HCT116 (cell line): ENCODE results near the gene IL2RG. TPM values are rescaled to one million over a fixed set of nuclear protein-coding genes. Genes with fewer than 3 reads are reported as not detected.

Experiments used
- ATAC-seq: fragments of 200-7000 bp; cut with Tn5 transposase; 2 replicates; pipeline ENCODE4 v1.9.1; 2020; ENCODE audit warnings: mild to moderate bottlenecking, moderate library complexity
- BruUV-seq: library from RNA; stranded (reverse); fragments of 400-500 nt; replicated peaks from 2 replicates; lab custom pipeline; 2021; lab: Mats Ljungman, UMichigan
- CTCF ChIA-PET: fragments of 300-600 bp; sonication (Branson Sonifier 250); formaldehyde crosslinking; loops from one replicate; lab custom pipeline; 2021; ENCODE audit warnings: antibody characterized with exemption; lab: Charles Lee
- POLR2A ChIA-PET: fragments of 300-600, 350-600 bp; sonication (Branson Sonifier 250); formaldehyde crosslinking; loops from one replicate; lab custom pipeline; 2021; ENCODE audit warnings: antibody characterized with exemption; lab: Charles Lee
- RAD21 ChIA-PET, 2 experiments: fragments of 300-600 bp; sonication (Branson Sonifier 250); formaldehyde crosslinking; loops; one replicate each; lab custom pipeline; 2023; ENCODE audit warnings: low total read pairs in 2 of 2; ENCODE audit not compliant: uncharacterized antibody in 2 of 2, unreplicated experiment in 2 of 2, low non-redundant PET in 1 of 2; lab: Charles Lee
- DNase-seq: peaks from one replicate; pipeline ENCODE4 v3.0.0-alpha.2; 2010; ENCODE audit warnings: low read depth, low spot score
- H2AFZ ChIP-seq: fragments of 200-600 bp; shearing (Covaris generic), sonication (generic); 2 replicates; pipeline ENCODE4 v1.6.1; 2017; ENCODE audit warnings: low read depth, mixed run types, mixed read lengths, antibody characterized with exemption, low read length; ENCODE audit not compliant: poor library complexity, severe bottlenecking
- H3K27ac ChIP-seq: 2 replicates; pipeline ENCODE4 v1.5.1; 2012; ENCODE audit warnings: low read depth, low read length
- H3K27me3 ChIP-seq: fragments of 200-600 bp; sonication (generic); 2 replicates; pipeline ENCODE4 v1.6.1; 2016; ENCODE audit warnings: mixed run types, low read length, mixed read lengths; ENCODE audit not compliant: insufficient read depth
- H3K36me3 ChIP-seq, 2 experiments: fragments of 200-500 bp in 1 of 2; fragments of 200-600 bp in 1 of 2; sonication (Bioruptor generic) in 1 of 2; sonication (generic) in 1 of 2; 2 replicates each; pipeline versions ENCODE4 v1.5.1 to v1.6.1; 2014 to 2016; ENCODE audit warnings: low read length in 2 of 2, inconsistent platforms in 1 of 2, mixed read lengths in 1 of 2, mixed run types in 1 of 2; ENCODE audit not compliant: insufficient read depth in 2 of 2, control insufficient read depth in 1 of 2
- H3K4me1 ChIP-seq, 2 experiments: fragments of 200-600 bp in 1 of 2; sonication (generic) in 1 of 2; 2 replicates each; pipeline versions ENCODE4 v1.5.1 to v1.6.1; 2012 to 2017; ENCODE audit warnings: low read length in 2 of 2, inconsistent platforms in 1 of 2, mild to moderate bottlenecking in 1 of 2, mixed read lengths in 1 of 2, mixed run types in 1 of 2, moderate library complexity in 1 of 2; ENCODE audit not compliant: insufficient read depth in 2 of 2, control insufficient read depth in 1 of 2
- H3K4me2 ChIP-seq: fragments of 200-600 bp; sonication (generic); 2 replicates; pipeline ENCODE4 v1.6.1; 2017; ENCODE audit warnings: mixed run types, low read length, mixed read lengths
- H3K4me3 ChIP-seq, 2 experiments: fragments of 200-600 bp in 1 of 2; sonication (generic) in 1 of 2; replicated peaks in 1 of 2; 2 replicates each; pipeline ENCODE4 v1.5.1; 2011 to 2016; ENCODE audit warnings: low read length in 2 of 2, control low read depth in 1 of 2, low read depth in 1 of 2, mild to moderate bottlenecking in 1 of 2, mixed read lengths in 1 of 2, mixed run types in 1 of 2
- H3K79me2 ChIP-seq: fragments of 200-600 bp; sonication (generic); 2 replicates; pipeline ENCODE4 v1.6.1; 2017; ENCODE audit warnings: mild to moderate bottlenecking, mixed run types, low read length, moderate library complexity, mixed read lengths; ENCODE audit not compliant: insufficient read depth
- H3K9ac ChIP-seq: fragments of 200-600 bp; sonication (generic); 2 replicates; pipeline ENCODE4 v1.6.1; 2016; ENCODE audit warnings: low read length, mixed read lengths
- H3K9me2 ChIP-seq: fragments of 200-600 bp; sonication (generic), shearing (Covaris generic); 2 replicates; pipeline ENCODE4 v1.6.1; 2017; ENCODE audit warnings: mixed run types, mild to moderate bottlenecking, moderate library complexity; ENCODE audit not compliant: insufficient read depth
- H3K9me3 ChIP-seq, 2 experiments: fragments of 200-500 bp in 1 of 2; fragments of 200-600 bp in 1 of 2; sonication (Bioruptor generic) in 1 of 2; sonication (generic) in 1 of 2; 2 replicates each; pipeline ENCODE4 v1.6.1; 2014 to 2017; ENCODE audit warnings: low read length in 2 of 2, mixed read lengths in 2 of 2, inconsistent platforms in 1 of 2, low read depth in 1 of 2, mild to moderate bottlenecking in 1 of 2, mixed run types in 1 of 2, moderate library complexity in 1 of 2; ENCODE audit not compliant: control insufficient read depth in 1 of 2, insufficient read depth in 1 of 2
- H4K20me1 ChIP-seq: fragments of 200-600 bp; sonication (generic), shearing (Covaris generic); 2 replicates; pipeline ENCODE4 v1.6.1; 2017; ENCODE audit warnings: mixed run types, mild to moderate bottlenecking, moderate library complexity; ENCODE audit not compliant: insufficient read depth
- CEBPB ChIP-seq: IDR thresholded peaks from 2 replicates; pipeline ENCODE4 v1.6.1; 2012; ENCODE audit warnings: low read depth
- EGR1 ChIP-seq: IDR thresholded peaks from 2 replicates; pipeline ENCODE4 v1.6.1; 2012; ENCODE audit warnings: low read depth
- ELF1 ChIP-seq: IDR thresholded peaks from 2 replicates; pipeline ENCODE4 v1.6.1; 2012; ENCODE audit warnings: low read depth, borderline replicate concordance
- EZH2phosphoT487 ChIP-seq: fragments of 200-600 bp; IDR thresholded peaks from 2 replicates; pipeline ENCODE4 v1.6.1; 2018; ENCODE audit warnings: antibody characterized with exemption, borderline replicate concordance
- FOSL1 ChIP-seq: IDR thresholded peaks from 2 replicates; pipeline ENCODE4 v1.6.1; 2012; ENCODE audit warnings: low read depth
- JUND ChIP-seq: IDR thresholded peaks from 2 replicates; pipeline ENCODE4 v1.6.1; 2012
- POLR2A ChIP-seq: IDR thresholded peaks from 2 replicates; pipeline ENCODE4 v1.7.0; 2011; ENCODE audit warnings: borderline replicate concordance; ENCODE audit not compliant: insufficient read depth, insufficient read length; ENCODE audit errors: extremely low read depth
- POLR2AphosphoS5 ChIP-seq: IDR thresholded peaks from 2 replicates; pipeline ENCODE4 v1.6.1; 2011; ENCODE audit warnings: mild to moderate bottlenecking, low read depth, low read length, moderate library complexity
- RAD21 ChIP-seq: IDR thresholded peaks from 2 replicates; pipeline ENCODE4 v1.6.1; 2012; ENCODE audit warnings: low read depth, mild to moderate bottlenecking
- TCF7L2 ChIP-seq: IDR thresholded peaks from 2 replicates; pipeline ENCODE4 v1.7.0; 2011; ENCODE audit warnings: borderline replicate concordance, inconsistent platforms; ENCODE audit not compliant: insufficient read depth, insufficient read length; ENCODE audit errors: extremely low read depth
- YY1 ChIP-seq: IDR thresholded peaks from 2 replicates; pipeline ENCODE4 v1.6.1; 2011; ENCODE audit warnings: low read length, low read depth, moderate library complexity, mild to moderate bottlenecking; ENCODE audit not compliant: insufficient replicate concordance; ENCODE audit errors: extremely low read depth
- ZFX ChIP-seq: fragments of 450-650 bp; IDR thresholded peaks from 2 replicates; pipeline ENCODE4 v1.6.1; 2017
- intact Hi-C: fragments of 100-400 bp; cut with micrococcal nuclease; formaldehyde crosslinking; loops from 2 replicates; pipeline ENCODE4 v1.10.0; 2022
- total RNA-seq: library from RNA; stranded (reverse); gene quantifications from one replicate; pipeline ENCODE4 v1.2.1, GENCODE V29; 2021; ENCODE audit not compliant: unreplicated experiment
- TF ChIP-seq, protein P1 (sequence below): IDR thresholded peaks from 2 replicates; pipeline ENCODE4 v1.6.1; 2012
- TF ChIP-seq, protein P2 (sequence below): IDR thresholded peaks from 2 replicates; pipeline ENCODE4 v1.6.1; 2011; ENCODE audit warnings: mild to moderate bottlenecking, low read length, moderate library complexity; ENCODE audit not compliant: insufficient replicate concordance; ENCODE audit errors: extremely low read depth
- TF ChIP-seq, protein P3 (sequence below): IDR thresholded peaks from 2 replicates; pipeline ENCODE4 v1.6.1; 2012; ENCODE audit warnings: low read depth

The IL2RG gene
- total RNA-seq, 1 experiment from 2014 or later, result 0.64 TPM

DNA sequence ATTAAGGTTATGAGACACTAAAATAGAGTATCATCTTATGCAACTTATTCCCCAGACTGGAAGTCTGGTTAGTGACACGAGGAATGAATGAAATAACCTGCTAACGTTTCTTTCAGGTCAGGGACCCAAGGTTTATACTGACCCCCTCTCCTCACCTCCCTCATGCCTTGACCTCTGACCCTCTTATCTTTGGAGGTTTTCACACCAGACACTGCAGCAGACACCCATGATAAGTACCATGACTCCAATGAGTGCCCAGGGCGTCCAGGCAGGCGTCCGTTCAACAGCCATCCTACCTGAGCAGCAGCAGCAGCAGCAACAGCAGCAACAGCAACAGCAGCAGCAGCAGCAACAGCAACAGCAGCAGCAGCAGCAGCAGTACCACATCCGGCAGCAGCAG, 29.1 kb upstream of the IL2RG start:
- no peak overlapping the region for H3K9ac ChIP-seq
- BruUV-seq, result no TSS peak
- H3K9me2 ChIP-seq, result no peaks in the 10 kb centered on the region
- ChIA-PET POLR2A (no interaction called here), CTCF (no interaction called here)
- H3K36me3 ChIP-seq, result peaks cover 0 to 4% of the 10 kb centered on the region in 2 experiments; a peak in 1 of 4 replicates
- ATAC-seq, result no peak
- 0 out of 4 replicates have a peak, but pooled peaks cover 0 to 1% of the 10 kb centered on the region in 2 experiments for H3K4me1 ChIP-seq
- no peak overlapping the region for H3K4me3 ChIP-seq
- no peak overlapping the region for H2AFZ ChIP-seq
- no peak for DNase-seq
- intact Hi-C loops, result no loop called here
- H3K79me2 ChIP-seq, result no peaks in the 10 kb centered on the region
- TF ChIP-seq EZH2phosphoT487 (no peak), YY1 (no peak), FOSL1 (no peak), JUND (no peak), POLR2A (no peak)
- TF ChIP-seq, protein P1, sequence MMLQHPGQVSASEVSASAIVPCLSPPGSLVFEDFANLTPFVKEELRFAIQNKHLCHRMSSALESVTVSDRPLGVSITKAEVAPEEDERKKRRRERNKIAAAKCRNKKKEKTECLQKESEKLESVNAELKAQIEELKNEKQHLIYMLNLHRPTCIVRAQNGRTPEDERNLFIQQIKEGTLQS, result no peak
- TF ChIP-seq, all 23 proteins: peak for 0
- no peak overlapping the region for H3K27ac ChIP-seq
- H3K9me3 ChIP-seq, result no peaks in the 10 kb centered on the region
- H4K20me1 ChIP-seq, result no peaks in the 10 kb centered on the region
- RAD21 ChIA-PET, result no interaction called here
- no peak overlapping the region for H3K4me2 ChIP-seq
- H3K27me3 ChIP-seq, result no peaks in the 10 kb centered on the region

DNA sequence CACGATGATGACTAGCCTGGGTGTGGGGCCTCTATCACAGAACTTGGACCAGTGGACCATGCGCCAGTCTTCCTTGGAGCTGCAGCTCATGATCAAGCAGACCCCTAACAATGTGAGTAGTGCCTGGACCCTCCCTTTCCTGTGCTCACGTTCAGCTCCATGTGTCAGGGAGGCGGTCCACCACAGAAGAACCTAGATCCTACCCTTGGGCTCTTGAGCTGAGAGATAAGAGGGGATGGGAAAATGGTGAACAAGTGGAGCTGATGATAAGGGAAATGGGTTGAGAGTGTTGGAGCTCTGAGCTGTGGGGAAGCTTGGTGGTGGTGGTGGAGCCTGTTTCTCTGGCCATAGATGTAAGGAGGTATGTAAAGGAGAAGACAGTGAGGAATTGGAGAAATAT, 20.1 kb upstream of the IL2RG start:
- no peak overlapping the region for H3K27ac ChIP-seq
- no peak overlapping the region for H2AFZ ChIP-seq
- ChIA-PET CTCF (no interaction called here), POLR2A (interaction anchor here (0.6 kb wide), 1 partner anchor 63 kb away, joined by 3 read pairs; no protein-coding TSS in a partner anchor), RAD21 (no interaction called here)
- intact Hi-C loops, result no loop called here
- H3K9me3 ChIP-seq, result no peaks in the 10 kb centered on the region
- DNase-seq, result no peak
- H3K9ac ChIP-seq, result no peak overlapping the region
- H3K27me3 ChIP-seq, result no peaks in the 10 kb centered on the region
- no TSS peak for BruUV-seq
- H3K79me2 ChIP-seq, result no peaks in the 10 kb centered on the region
- H3K36me3 ChIP-seq, result peaks cover 0 to 9% of the 10 kb centered on the region in 2 experiments; a peak in 3 of 4 replicates
- H3K4me2 ChIP-seq, result no peak overlapping the region
- H3K4me1 ChIP-seq, result no peaks in the 10 kb centered on the region
- ATAC-seq, result no peak
- H4K20me1 ChIP-seq, result no peaks in the 10 kb centered on the region
- H3K9me2 ChIP-seq, result no peaks in the 10 kb centered on the region
- H3K4me3 ChIP-seq, result no peak overlapping the region
- TF ChIP-seq, protein P2, sequence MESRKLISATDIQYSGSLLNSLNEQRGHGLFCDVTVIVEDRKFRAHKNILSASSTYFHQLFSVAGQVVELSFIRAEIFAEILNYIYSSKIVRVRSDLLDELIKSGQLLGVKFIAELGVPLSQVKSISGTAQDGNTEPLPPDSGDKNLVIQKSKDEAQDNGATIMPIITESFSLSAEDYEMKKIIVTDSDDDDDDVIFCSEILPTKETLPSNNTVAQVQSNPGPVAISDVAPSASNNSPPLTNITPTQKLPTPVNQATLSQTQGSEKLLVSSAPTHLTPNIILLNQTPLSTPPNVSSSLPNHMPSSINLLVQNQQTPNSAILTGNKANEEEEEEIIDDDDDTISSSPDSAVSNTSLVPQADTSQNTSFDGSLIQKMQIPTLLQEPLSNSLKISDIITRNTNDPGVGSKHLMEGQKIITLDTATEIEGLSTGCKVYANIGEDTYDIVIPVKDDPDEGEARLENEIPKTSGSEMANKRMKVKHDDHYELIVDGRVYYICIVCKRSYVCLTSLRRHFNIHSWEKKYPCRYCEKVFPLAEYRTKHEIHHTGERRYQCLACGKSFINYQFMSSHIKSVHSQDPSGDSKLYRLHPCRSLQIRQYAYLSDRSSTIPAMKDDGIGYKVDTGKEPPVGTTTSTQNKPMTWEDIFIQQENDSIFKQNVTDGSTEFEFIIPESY, result no peak
- TF ChIP-seq, protein P3, sequence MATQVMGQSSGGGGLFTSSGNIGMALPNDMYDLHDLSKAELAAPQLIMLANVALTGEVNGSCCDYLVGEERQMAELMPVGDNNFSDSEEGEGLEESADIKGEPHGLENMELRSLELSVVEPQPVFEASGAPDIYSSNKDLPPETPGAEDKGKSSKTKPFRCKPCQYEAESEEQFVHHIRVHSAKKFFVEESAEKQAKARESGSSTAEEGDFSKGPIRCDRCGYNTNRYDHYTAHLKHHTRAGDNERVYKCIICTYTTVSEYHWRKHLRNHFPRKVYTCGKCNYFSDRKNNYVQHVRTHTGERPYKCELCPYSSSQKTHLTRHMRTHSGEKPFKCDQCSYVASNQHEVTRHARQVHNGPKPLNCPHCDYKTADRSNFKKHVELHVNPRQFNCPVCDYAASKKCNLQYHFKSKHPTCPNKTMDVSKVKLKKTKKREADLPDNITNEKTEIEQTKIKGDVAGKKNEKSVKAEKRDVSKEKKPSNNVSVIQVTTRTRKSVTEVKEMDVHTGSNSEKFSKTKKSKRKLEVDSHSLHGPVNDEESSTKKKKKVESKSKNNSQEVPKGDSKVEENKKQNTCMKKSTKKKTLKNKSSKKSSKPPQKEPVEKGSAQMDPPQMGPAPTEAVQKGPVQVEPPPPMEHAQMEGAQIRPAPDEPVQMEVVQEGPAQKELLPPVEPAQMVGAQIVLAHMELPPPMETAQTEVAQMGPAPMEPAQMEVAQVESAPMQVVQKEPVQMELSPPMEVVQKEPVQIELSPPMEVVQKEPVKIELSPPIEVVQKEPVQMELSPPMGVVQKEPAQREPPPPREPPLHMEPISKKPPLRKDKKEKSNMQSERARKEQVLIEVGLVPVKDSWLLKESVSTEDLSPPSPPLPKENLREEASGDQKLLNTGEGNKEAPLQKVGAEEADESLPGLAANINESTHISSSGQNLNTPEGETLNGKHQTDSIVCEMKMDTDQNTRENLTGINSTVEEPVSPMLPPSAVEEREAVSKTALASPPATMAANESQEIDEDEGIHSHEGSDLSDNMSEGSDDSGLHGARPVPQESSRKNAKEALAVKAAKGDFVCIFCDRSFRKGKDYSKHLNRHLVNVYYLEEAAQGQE, result no peak
- TF ChIP-seq, protein P1, result no peak
- no peak for TF ChIP-seq ZFX
- no peak for TF ChIP-seq EGR1
- TF ChIP-seq JUND, result no peak
- TF ChIP-seq POLR2AphosphoS5, result no peak
- no peak for TF ChIP-seq FOSL1
- no peak for TF ChIP-seq EZH2phosphoT487
- no peak for TF ChIP-seq ELF1
- TF ChIP-seq TCF7L2, result no peak
- no peak for TF ChIP-seq RAD21
- TF ChIP-seq CEBPB, result no peak
